Body of pancreas (tissue), 4 donors: ENCODE measurements around the gene TOB1.

Experiments
- POLR2A ChIP-seq, 3 donors: fragments of 450-650 bp; IDR thresholded peaks; one replicate each; pipeline ENCODE4 v1.6.1; 2016; ENCODE audit warnings: antibody characterized with exemption in 3 of 3, mild to moderate bottlenecking in 2 of 3
- TF ChIP-seq, protein P1 (sequence below), 7 experiments: fragments of 450-650 bp in 4 of 7; fragments of 200-600 bp in 3 of 7; sonication (generic) in 3 of 7; IDR thresholded peaks; one replicate each; pipeline ENCODE4 v1.5.1; 2016 to 2019; ENCODE audit warnings: antibody characterized with exemption in 7 of 7

DNA sequence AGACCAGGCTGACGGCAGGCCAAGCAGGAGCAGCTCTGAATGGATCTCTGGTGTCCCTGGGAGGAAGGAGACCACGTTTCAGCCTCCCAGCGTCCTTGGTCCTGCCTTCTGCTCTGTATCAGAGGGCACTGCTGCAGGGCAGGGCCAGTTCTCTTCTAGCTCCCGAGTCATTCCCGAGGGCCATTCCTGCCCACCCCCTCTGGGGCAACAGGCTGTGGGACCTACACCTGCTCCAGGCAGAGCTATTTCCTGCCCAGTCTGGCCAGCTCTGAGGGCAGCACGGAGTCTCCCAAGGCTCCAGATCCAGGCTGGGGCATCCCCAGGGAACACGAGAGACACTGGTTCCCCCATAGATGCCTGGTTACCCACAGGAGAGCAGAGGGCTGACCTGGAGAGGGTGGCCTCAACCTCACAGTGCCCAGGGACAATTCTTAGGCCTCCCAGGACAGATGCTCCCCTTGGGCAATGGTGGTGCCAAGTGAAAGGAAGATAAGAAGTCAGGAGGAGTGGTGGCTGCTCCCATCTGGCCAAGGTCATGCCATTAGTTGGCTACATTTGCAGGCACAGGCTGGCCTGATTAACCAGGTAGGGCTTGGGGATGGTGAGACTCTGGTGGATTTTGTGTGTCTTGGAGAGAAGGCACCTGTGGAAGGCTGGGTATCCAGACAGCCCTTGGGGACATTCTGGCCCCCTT lies 28.7 kb downstream of the TOB1 start:
- TF ChIP-seq, protein P1, sequence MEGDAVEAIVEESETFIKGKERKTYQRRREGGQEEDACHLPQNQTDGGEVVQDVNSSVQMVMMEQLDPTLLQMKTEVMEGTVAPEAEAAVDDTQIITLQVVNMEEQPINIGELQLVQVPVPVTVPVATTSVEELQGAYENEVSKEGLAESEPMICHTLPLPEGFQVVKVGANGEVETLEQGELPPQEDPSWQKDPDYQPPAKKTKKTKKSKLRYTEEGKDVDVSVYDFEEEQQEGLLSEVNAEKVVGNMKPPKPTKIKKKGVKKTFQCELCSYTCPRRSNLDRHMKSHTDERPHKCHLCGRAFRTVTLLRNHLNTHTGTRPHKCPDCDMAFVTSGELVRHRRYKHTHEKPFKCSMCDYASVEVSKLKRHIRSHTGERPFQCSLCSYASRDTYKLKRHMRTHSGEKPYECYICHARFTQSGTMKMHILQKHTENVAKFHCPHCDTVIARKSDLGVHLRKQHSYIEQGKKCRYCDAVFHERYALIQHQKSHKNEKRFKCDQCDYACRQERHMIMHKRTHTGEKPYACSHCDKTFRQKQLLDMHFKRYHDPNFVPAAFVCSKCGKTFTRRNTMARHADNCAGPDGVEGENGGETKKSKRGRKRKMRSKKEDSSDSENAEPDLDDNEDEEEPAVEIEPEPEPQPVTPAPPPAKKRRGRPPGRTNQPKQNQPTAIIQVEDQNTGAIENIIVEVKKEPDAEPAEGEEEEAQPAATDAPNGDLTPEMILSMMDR (IDR thresholded peaks at IDR 0.05) = no peak
- no peak for TF ChIP-seq POLR2A (IDR thresholded peaks at IDR 0.05)
